Measurements from ENCODE around the gene NUDT14.
A peak's percentile ranks its signal among the peaks of the same experiment; 100 is the strongest.

GRCh38 chr14:105200074-105200473 lies 19.0 kb upstream of the NUDT14 start:
- TF ChIP-seq, protein P1, sequence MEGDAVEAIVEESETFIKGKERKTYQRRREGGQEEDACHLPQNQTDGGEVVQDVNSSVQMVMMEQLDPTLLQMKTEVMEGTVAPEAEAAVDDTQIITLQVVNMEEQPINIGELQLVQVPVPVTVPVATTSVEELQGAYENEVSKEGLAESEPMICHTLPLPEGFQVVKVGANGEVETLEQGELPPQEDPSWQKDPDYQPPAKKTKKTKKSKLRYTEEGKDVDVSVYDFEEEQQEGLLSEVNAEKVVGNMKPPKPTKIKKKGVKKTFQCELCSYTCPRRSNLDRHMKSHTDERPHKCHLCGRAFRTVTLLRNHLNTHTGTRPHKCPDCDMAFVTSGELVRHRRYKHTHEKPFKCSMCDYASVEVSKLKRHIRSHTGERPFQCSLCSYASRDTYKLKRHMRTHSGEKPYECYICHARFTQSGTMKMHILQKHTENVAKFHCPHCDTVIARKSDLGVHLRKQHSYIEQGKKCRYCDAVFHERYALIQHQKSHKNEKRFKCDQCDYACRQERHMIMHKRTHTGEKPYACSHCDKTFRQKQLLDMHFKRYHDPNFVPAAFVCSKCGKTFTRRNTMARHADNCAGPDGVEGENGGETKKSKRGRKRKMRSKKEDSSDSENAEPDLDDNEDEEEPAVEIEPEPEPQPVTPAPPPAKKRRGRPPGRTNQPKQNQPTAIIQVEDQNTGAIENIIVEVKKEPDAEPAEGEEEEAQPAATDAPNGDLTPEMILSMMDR (IDR thresholded peaks at IDR 0.05) = peak in 1 of 6 experiments; percentile 7
- no peak for TF ChIP-seq POLR2A (IDR thresholded peaks at IDR 0.05)

All from esophagus squamous epithelium (tissue), 4 donors.